Fibroblast of mammary gland (primary cell): ENCODE results near the gene NQO2.
"Not testable (repeated sequence)": the region's sequence is repeated elsewhere in the genome, so short reads cannot be mapped to it uniquely, and the experiment has no call there.

ENCODE experiments used
- DNase-seq: peaks from one replicate; pipeline ENCODE4 v3.0.0-alpha.2; 2010; ENCODE audit warnings: low read depth
- H3K4me3 ChIP-seq: 2 replicates; pipeline ENCODE4 v1.5.1; 2011; ENCODE audit warnings: low read depth, mild to moderate bottlenecking, low read length, moderate library complexity; ENCODE audit not compliant: control insufficient read depth
- CTCF ChIP-seq: conservative IDR thresholded peaks from 2 replicates; pipeline ENCODE4 v1.5.1; 2011; ENCODE audit warnings: low read depth, low read length, inconsistent platforms; ENCODE audit not compliant: control insufficient read depth, insufficient read depth

Gene NQO2

GRCh38 chr6:3005077-3005476 lies 5.4 kb downstream of the NQO2 start:
- no peak for DNase-seq
- no peak for TF ChIP-seq CTCF
- H3K4me3 ChIP-seq: no peak overlapping the region

DNA sequence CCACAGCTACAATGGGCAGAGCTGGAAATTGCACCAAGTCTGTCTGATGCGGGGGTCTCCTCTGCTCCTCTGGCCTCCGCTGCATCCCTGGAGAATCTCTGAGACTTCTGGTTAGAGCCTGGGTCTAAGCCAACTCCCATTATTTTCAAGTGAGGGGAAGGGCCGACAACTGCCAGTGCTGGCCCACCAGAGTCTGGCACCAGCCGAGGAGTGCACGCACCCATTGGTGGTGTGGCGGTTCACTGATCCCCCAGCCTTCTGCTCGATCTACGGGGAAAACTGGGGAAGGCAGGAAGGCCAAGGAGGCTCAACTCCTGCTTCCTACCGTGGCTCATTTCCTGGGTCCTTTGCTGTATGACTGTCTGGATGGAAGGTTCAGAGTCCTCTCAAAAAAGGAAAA lies 6.2 kb downstream of the NQO2 start:
- no peak for TF ChIP-seq CTCF
- H3K4me3 ChIP-seq: no peak overlapping the region
- no peak for DNase-seq

GRCh38 chr6:3006476-3006875 lies 6.8 kb downstream of the NQO2 start:
- no peak for TF ChIP-seq CTCF
- no peak for DNase-seq
- no peak overlapping the region for H3K4me3 ChIP-seq

- no peak for TF ChIP-seq CTCF
- no peak overlapping the region for H3K4me3 ChIP-seq
- DNase-seq: no peak
Measured at GRCh38 chr6:3007571-3007970, 7.9 kb downstream of the NQO2 start.

DNA sequence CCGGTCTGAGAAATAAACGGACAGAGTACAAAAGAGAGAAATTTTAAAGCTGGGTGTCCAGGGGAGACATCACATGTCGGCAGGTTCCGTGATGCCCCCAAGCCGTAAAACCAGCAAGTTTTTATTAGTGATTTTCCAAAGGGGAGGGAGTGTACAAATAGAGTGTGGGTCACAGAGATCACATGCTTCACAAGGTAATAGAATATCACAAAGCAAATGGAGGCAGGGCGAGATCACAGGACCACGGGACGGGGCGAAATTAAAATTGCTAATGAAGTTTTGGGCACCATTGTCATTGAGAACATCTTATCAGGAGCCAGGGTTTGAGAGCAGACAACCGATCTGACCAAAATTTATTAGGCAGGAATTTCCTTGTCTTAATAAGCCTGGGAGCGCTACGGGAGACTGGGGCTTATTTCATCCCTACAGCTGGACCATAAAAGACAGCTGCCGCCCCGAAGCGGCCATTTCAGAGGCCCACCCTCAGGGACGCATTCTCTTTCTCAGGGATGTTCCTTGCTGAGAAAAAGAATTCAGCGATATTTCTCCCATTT lies 9.1 kb downstream of the NQO2 start:
- H3K4me3 ChIP-seq, DNase-seq: not testable (repeated sequence)

GRCh38 chr6:3009930-3010329 lies 10.2 kb downstream of the NQO2 start:
- DNase-seq: no peak
- no peak overlapping the region for H3K4me3 ChIP-seq
- TF ChIP-seq CTCF: no peak

DNA sequence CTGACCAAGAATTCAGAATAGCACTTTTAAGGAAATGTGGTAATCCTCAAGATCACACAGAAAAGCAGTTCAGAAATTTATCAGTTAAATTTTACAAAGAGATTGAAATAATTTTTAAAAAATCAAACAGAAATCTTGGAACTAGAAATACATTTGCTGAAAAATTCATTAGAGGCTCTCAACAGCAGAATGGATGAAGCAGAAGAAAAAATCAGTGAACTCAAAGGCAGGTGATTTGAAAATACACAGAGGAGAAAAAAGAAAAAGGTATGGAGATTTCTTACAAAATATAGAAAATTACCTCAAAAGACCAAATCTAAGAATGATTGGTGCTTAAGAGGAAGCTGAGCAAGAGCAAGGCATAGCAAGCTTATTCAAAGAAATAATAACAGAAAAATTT lies 11.5 kb downstream of the NQO2 start:
- H3K4me3 ChIP-seq: no peak overlapping the region
- DNase-seq: no peak
- no peak for TF ChIP-seq CTCF
